Measurements from ENCODE around the gene TMEM62.

GRCh38 chr15:43212951-43213350 lies 79.6 kb downstream of the TMEM62 start:
- TF ChIP-seq, protein P1, sequence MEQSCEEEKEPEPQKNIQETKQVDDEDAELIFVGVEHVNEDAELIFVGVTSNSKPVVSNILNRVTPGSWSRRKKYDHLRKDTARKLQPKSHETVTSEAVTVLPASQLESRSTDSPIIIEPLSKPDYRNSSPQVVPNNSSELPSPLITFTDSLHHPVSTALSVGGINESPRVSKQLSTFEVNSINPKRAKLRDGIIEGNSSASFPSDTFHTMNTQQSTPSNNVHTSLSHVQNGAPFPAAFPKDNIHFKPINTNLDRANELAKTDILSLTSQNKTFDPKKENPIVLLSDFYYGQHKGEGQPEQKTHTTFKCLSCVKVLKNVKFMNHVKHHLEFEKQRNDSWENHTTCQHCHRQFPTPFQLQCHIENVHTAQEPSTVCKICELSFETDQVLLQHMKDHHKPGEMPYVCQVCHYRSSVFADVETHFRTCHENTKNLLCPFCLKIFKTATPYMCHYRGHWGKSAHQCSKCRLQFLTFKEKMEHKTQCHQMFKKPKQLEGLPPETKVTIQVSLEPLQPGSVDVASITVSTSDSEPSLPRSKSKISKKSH (CRISPR knock-in tag; IDR thresholded peaks at IDR 0.05) = no peak
- TF ChIP-seq CTCF (IDR thresholded peaks at IDR 0.05 in 2 of 3, conservative IDR thresholded peaks at IDR 0.05 in 1 of 3; ENCODE audit: insufficient read depth in 2 of 3, low read depth in 1 of 3, low read length in 3 of 3) (no peak), RCOR1 (IDR thresholded peaks at IDR 0.05; ENCODE audit: borderline replicate concordance in 1 of 2, low read depth in 2 of 2, low read length in 2 of 2) (no peak), ZHX1 (conservative IDR thresholded peaks at IDR 0.05; ENCODE audit: low read length) (no peak), HNRNPK (IDR thresholded peaks at IDR 0.05; ENCODE audit: low read depth, low read length, poor library complexity, severe bottlenecking) (no peak), ZKSCAN1 (IDR thresholded peaks at IDR 0.05; ENCODE audit: low read depth, low read length) (no peak), ZNF212 (CRISPR knock-in tag; IDR thresholded peaks at IDR 0.05) (no peak)

Data from K562 (cell line).